ENCODE data around the gene GH1. TPM values are rescaled to one million over a fixed set of nuclear protein-coding genes. Genes with fewer than 3 reads are reported as not detected.
"Not testable (repeated sequence)": the region's sequence is repeated elsewhere in the genome, so short reads cannot be mapped to it uniquely, and the experiment has no call there.

The GH1 gene
- total RNA-seq, 2 donors from 2014 or later: 1.0 TPM; not detected in 1

DNA sequence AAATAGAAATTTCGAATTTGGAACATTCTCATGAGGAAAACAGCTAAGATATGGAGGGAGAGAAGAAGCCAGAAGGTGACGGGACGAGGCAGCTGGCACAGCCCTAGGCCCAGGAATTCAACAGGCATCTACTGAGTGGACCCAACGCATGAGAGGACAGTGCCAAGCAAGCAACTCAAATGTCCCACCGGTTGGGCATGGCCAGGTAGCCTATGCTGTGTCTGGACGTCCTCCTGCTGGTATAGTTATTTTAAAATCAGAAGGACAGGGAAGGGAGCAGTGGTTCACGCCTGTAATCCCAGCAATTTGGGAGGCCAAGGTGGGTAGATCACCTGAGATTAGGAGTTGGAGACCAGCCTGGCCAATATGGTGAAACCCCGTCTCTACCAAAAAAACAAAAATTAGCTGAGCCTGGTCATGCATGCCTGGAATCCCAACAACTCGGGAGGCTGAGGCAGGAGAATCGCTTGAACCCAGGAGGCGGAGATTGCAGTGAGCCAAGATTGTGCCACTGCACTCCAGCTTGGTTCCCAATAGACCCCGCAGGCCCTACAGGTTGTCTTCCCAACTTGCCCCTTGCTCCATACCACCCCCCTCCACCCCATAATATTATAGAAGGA is 2.0 kb downstream of the GH1 start:
- DNase-seq (ENCODE audit: low spot score in 2 of 2) (no peak), ATAC-seq (no peak)
- no peaks in the 10 kb centered on the region for H3K9me3 Mint-ChIP-seq
- H3K36me3 Mint-ChIP-seq: no peaks in the 10 kb centered on the region
- H3K27ac Mint-ChIP-seq: no peak overlapping the region

DNA sequence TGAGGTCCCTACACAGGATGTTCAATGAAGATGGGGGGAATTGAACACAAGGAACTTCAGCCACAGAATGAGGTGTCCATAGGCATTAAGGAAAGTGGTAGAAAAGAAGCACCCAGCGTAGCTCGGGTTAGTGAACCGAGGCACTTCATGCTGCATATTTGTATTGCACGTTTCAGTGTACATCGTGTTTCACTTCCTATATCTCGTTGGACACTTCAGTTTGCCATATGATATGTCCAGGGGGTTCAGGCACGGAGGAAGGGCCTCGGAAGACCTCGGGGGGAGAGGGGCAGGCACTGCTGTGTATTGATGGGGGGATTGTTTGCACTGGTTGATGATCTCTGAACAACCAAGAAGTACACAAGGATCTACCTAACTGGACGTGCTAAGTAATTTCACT is 2.9 kb downstream of the GH1 start:
- ATAC-seq; DNase-seq (ENCODE audit: low spot score in 2 of 2); H3K27ac Mint-ChIP-seq; H3K9me3 Mint-ChIP-seq; H3K36me3 Mint-ChIP-seq: not testable (repeated sequence)

DNA sequence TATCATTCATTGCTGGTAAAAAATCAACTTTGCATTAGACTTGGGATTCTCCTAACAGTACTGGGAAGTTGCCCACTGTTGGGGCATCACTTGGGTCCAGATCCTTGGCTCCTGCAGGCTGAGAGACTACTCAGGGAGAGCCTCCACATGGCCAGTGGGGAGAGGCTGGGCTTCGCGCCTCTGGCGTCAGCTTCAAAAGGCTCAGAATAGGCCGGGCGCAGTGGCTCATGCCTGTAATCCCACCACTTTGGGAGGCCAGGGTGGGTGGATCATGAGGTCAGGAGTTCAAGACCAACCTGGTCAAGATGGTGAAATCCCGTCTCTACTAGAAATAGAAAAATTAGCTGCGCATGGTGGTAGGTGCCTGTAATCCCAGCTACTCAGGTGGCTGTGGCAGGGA is 4.2 kb downstream of the GH1 start:
- DNase-seq (ENCODE audit: low spot score in 2 of 2) (no peak), ATAC-seq (no peak)
- H3K36me3 Mint-ChIP-seq: no peaks in the 10 kb centered on the region
- no peak overlapping the region for H3K27ac Mint-ChIP-seq
- no peaks in the 10 kb centered on the region for H3K9me3 Mint-ChIP-seq

GRCh38 chr17:63911657-63912100 is 7.0 kb downstream of the GH1 start:
- H3K9me3 Mint-ChIP-seq: no peaks in the 10 kb centered on the region
- ATAC-seq: peak; percentile 71 to 73
- DNase-seq (ENCODE audit: low spot score in 2 of 2): peak in 1 of 2 donors; percentile 76
- H3K36me3 Mint-ChIP-seq: no peaks in the 10 kb centered on the region
- no peak overlapping the region for H3K27ac Mint-ChIP-seq

GRCh38 chr17:63911041-63911635 is 7.5 kb downstream of the GH1 start, which contains the start of gene CSHL1:
Gene CSHL1, minus strand, starts transcription at chr17:63911258. Its CDS starts 62 bp downstream, at chr17:63911196.
- no peaks in the 10 kb centered on the region for H3K9me3 Mint-ChIP-seq
- no peaks in the 10 kb centered on the region for H3K36me3 Mint-ChIP-seq
- ATAC-seq (no peak), DNase-seq (ENCODE audit: low spot score in 2 of 2) (no peak)
- no peak within 1 kb of the TSS for H3K27ac Mint-ChIP-seq

DNA sequence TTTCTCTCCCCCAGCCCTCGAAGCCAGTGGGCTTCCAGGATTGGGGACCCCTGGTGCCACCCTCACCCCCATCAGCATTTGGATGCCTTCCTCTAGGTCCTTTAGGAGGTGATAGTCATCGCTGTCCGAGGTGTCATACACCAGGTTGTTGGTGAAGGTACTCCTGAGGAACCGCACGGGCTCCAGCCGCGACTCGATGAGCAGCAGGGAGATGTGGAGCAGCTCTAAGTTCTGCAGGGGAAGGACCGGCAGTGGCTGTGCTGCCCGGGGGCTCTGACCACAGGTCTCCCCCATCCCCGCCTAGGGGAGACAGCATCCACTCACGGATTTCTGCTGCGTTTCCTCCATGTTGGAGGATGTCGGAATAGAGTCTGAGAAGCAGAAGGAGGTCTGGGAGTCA is 8.5 kb downstream of the GH1 start:
- DNase-seq (ENCODE audit: low spot score in 2 of 2) (no peak), ATAC-seq (no peak)
- H3K9me3 Mint-ChIP-seq: no peaks in the 10 kb centered on the region
- H3K27ac Mint-ChIP-seq: no peak overlapping the region
- no peaks in the 10 kb centered on the region for H3K36me3 Mint-ChIP-seq

- H3K9me3 Mint-ChIP-seq; H3K36me3 Mint-ChIP-seq; H3K27ac Mint-ChIP-seq; ATAC-seq; DNase-seq (ENCODE audit: low spot score in 2 of 2): not testable (repeated sequence)
Observed at GRCh38 chr17:63909586-63909985, 9.1 kb downstream of the GH1 start.

DNA sequence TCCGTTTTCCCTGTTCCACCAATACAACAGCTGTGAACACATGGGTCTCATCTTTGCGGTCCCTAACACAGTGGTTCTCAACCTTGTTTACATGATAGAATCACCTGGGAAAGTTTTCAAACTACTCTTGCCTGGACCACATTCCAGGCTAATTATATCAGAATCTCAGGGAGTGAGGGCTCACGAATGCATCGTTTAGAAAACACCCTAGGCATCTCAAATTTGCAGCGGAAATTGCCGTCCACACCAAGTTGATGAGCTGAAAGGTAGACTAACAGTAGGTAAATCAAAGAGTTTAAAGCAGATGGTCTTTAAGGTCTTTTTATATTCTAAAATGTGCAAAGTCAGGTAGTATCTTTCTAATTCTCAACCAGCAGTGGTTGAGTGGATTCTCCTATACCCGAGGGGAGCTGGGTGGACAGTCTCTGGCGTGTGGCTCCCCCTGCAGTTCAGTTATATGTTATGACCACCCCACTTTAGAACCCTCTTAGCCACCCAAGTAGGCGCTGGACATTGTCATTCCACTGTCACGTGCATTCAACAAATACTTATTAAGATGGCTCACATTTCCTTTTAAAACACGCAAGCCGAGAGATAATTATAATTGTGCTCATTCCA is 11.4 kb downstream of the GH1 start:
- not testable (repeated sequence) for H3K36me3 Mint-ChIP-seq; DNase-seq (ENCODE audit: low spot score in 2 of 2); H3K27ac Mint-ChIP-seq; H3K9me3 Mint-ChIP-seq
- peak; percentile 47 to 75 for ATAC-seq

- H3K27ac Mint-ChIP-seq, H3K9me3 Mint-ChIP-seq: not testable (repeated sequence)
Observed at GRCh38 chr17:63904796-63905195, 13.8 kb downstream of the GH1 start.

DNA sequence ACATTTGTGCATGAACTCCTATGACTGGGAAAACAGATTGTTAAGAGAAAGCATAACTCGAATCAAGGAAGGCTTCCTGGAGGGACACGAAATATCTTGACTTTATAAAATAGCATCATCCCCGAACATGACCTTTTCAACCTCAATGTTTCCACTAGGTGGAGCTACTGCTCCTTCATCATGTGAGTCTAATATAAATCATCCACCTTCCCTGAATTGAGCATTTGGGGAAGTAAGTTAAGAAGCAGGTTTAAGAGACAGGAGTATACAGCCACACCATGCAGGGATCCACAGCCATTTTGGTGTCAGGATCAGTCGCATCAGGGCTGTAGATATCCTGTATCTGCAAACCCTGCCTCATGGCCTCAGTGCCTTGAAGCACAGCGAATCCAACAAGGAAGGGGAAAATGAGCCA is 14.8 kb downstream of the GH1 start:
- not testable (repeated sequence) for H3K36me3 Mint-ChIP-seq, H3K9me3 Mint-ChIP-seq, H3K27ac Mint-ChIP-seq
- ATAC-seq: peak; percentile 46 to 61
- DNase-seq (ENCODE audit: low spot score in 2 of 2): peak in 1 of 2 donors; percentile 34

More at GRCh38 chr17:63904796-63905195, 13.8 kb downstream of the GH1 start:
- ATAC-seq; H3K36me3 Mint-ChIP-seq; DNase-seq (ENCODE audit: low spot score in 2 of 2): not testable (repeated sequence)

- not testable (repeated sequence) for H3K9me3 Mint-ChIP-seq; H3K36me3 Mint-ChIP-seq; ATAC-seq; H3K27ac Mint-ChIP-seq; DNase-seq (ENCODE audit: low spot score in 2 of 2)
Observed at GRCh38 chr17:63901971-63902370, 16.7 kb downstream of the GH1 start.

GRCh38 chr17:63898899-63899798 is 19.5 kb downstream of the GH1 start:
- H3K36me3 Mint-ChIP-seq; H3K9me3 Mint-ChIP-seq; DNase-seq (ENCODE audit: low spot score in 2 of 2): not testable (repeated sequence)
- ATAC-seq: peak; percentile 90 to 94
- H3K27ac Mint-ChIP-seq: peak overlapping the region in 1 of 2 donors; percentile 86

- H3K27ac Mint-ChIP-seq; H3K36me3 Mint-ChIP-seq; ATAC-seq; H3K9me3 Mint-ChIP-seq; DNase-seq (ENCODE audit: low spot score in 2 of 2): not testable (repeated sequence)
Observed at GRCh38 chr17:63896524-63897354, 21.9 kb downstream of the GH1 start, which contains the start of gene CSH1. Gene CSH1, minus strand, starts transcription at chr17:63896574. Its CDS starts 63 bp downstream, at chr17:63896511.

- not testable (repeated sequence) for H3K9me3 Mint-ChIP-seq, H3K36me3 Mint-ChIP-seq, ATAC-seq, H3K27ac Mint-ChIP-seq
- peak in 1 of 2 donors; percentile 37 for DNase-seq (ENCODE audit: low spot score in 2 of 2)
Observed at GRCh38 chr17:63894821-63895220, 23.8 kb downstream of the GH1 start.

- H3K27ac Mint-ChIP-seq; H3K9me3 Mint-ChIP-seq; H3K36me3 Mint-ChIP-seq; DNase-seq (ENCODE audit: low spot score in 2 of 2); ATAC-seq: not testable (repeated sequence)
Observed at GRCh38 chr17:63894021-63894420, 24.6 kb downstream of the GH1 start.
